Measurements from ENCODE around the gene S100A4.

The S100A4 gene

DNA sequence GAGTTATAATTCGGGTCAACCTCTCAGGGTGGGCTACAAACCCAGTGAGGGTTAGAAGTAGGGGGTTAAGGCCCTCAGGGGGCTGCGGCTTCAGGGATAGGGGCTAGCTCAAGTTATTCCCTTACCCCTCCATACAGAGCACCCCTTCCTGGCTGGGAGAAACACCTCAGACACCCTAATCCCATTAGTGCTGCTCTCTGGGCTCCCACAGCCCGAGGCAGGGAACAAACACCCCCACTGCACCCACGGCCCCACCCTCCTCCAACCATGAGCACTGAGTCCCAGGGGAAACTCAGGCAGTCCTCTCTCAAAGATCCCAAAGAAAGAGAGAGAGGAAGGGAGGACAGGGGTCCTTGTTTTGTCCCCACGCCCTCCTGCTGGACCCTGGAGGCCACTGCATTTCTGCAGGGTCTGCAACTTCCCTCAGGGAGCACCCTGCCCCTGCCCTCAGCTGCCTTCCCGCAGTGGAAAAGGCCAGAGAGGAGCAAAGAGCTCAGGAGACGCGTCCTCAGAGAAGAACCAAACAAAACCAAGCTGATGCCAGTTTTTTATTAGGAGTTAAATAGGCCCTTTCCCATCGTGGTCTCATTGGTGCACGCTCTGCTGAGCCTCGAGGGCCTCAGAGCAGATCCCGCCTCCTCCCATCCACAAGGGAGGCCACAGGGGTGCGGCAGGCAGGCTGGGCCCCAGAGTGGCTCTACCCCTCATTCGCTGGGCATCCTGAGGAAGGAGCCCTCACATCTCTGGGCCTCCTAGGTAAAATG lies 1.4 kb upstream of the S100A4 start:
- TF ChIP-seq, protein P1, sequence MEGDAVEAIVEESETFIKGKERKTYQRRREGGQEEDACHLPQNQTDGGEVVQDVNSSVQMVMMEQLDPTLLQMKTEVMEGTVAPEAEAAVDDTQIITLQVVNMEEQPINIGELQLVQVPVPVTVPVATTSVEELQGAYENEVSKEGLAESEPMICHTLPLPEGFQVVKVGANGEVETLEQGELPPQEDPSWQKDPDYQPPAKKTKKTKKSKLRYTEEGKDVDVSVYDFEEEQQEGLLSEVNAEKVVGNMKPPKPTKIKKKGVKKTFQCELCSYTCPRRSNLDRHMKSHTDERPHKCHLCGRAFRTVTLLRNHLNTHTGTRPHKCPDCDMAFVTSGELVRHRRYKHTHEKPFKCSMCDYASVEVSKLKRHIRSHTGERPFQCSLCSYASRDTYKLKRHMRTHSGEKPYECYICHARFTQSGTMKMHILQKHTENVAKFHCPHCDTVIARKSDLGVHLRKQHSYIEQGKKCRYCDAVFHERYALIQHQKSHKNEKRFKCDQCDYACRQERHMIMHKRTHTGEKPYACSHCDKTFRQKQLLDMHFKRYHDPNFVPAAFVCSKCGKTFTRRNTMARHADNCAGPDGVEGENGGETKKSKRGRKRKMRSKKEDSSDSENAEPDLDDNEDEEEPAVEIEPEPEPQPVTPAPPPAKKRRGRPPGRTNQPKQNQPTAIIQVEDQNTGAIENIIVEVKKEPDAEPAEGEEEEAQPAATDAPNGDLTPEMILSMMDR (IDR thresholded peaks at IDR 0.05; ENCODE audit: insufficient read depth, missing control alignments) = no peak
- DNase-seq (ENCODE audit: insufficient read length, low spot score) (no peak), FAIRE-seq (no peak)

DNA sequence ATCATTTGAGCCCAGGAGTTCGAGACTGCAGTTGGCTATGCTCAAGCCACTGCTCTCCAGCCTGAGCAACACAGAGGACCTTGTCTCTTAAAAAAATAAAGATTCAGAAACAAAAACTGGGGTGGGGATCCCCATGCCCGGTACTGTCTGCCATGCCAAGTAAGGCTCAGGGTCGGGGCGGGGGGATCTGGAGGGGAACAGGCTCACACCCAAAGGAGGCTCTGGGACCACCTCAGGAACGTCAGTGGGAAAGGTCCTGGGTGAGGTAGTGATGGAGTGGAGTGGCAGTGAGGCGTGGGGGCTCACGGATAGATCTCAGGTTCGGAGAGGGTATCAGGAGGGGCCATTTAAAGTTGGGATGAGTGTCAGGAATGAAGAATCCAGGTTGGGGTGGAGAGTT lies 765 bp upstream of the S100A4 start:
- DNase-seq (ENCODE audit: insufficient read length, low spot score) (no peak), FAIRE-seq (no peak)
- TF ChIP-seq, protein P1 (IDR thresholded peaks at IDR 0.05; ENCODE audit: insufficient read depth, missing control alignments) = no peak

DNA sequence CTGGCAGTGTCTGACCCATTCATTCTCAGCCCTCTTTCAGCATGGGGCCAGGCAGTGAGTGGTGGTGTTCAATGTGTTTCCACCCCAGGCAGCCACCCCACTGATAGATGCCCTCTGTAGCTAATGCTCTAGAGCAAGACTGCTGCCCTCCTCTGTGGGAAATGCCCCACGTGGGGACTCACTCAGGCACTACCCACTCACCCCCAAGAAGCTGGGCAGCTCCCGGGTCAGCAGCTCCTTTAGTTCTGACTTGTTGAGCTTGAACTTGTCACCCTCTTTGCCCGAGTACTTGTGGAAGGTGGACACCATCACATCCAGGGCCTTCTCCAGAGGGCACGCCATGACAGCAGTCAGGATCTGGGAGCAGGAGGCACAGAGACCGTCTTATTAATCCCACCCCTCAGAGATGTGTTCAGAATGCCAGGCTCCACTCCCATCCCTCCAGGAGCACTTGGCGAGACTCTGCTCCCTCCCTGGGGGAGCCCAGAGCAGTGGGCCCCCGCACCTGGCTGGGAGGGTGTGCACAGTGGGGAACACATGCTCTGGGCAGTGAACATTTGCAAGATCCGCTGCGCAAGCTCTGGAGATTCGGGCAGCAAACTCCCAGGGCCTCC lies 1.0 kb downstream of the S100A4 start:
- DNase-seq (ENCODE audit: insufficient read length, low spot score) (no peak), FAIRE-seq (no peak)

DNA sequence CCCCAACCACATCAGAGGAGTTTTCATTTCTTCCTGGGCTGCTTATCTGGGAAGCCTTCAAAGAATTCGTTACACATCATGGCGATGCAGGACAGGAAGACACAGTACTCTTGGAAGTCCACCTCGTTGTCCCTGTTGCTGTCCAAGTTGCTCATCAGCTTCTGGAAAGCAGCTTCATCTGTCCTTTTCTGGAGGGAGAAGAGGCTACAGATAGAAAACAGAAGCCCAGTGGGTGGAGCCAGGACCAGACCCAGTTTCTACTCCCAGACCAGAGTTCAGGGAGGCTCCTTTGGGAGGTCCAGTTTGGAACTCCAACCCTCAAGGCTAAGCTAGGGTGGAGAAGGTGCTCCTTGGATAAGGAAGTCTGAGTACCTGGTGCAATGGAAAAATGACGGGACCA lies 1.9 kb downstream of the S100A4 start:
- no peak for DNase-seq (ENCODE audit: insufficient read length, low spot score)
- TF ChIP-seq, protein P1 (IDR thresholded peaks at IDR 0.05; ENCODE audit: insufficient read depth, missing control alignments) = no peak
- FAIRE-seq = no peak

More for the DNA sequence above, 1.0 kb downstream of the S100A4 start:
- TF ChIP-seq, protein P1 (IDR thresholded peaks at IDR 0.05; ENCODE audit: insufficient read depth, missing control alignments) = no peak

DNA sequence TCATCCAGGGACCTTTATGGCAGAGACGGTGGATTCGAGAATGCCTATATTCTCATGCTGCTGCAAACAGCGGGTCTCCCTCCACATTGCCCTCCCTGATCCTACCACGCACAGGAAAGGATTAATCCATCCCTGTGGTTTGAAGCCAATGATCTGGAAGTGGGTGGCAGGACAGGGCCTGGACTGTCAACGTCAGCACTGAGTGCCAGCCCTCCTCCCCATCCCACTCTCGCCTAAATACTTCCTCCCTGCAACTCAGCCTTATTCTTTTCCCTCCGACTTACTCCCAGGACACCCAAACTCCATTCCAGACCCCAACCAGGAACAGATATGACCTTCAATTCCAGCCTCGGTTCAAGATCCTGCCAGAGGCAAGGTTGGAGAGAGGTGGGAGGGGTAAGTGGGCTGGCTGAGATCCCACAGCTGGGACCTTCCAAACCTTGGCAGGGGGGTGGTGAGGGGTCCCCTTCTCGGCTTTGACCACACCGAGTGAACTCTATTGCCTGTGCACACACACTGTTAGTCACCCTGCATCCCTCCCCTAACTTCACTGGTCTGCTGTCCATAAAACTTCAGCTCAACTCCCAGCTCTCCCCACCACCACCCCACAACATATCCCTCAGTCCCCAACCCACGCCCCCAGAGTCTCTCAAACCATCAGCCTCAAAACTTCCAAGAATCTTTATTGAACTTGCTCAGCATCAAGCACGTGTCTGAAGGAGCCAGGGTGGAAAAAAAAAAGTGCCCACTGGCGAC lies 2.5 kb downstream of the S100A4 start:
- no peak for DNase-seq (ENCODE audit: insufficient read length, low spot score)
- FAIRE-seq = no peak
- TF ChIP-seq, protein P1 (IDR thresholded peaks at IDR 0.05; ENCODE audit: insufficient read depth, missing control alignments) = no peak

DNA sequence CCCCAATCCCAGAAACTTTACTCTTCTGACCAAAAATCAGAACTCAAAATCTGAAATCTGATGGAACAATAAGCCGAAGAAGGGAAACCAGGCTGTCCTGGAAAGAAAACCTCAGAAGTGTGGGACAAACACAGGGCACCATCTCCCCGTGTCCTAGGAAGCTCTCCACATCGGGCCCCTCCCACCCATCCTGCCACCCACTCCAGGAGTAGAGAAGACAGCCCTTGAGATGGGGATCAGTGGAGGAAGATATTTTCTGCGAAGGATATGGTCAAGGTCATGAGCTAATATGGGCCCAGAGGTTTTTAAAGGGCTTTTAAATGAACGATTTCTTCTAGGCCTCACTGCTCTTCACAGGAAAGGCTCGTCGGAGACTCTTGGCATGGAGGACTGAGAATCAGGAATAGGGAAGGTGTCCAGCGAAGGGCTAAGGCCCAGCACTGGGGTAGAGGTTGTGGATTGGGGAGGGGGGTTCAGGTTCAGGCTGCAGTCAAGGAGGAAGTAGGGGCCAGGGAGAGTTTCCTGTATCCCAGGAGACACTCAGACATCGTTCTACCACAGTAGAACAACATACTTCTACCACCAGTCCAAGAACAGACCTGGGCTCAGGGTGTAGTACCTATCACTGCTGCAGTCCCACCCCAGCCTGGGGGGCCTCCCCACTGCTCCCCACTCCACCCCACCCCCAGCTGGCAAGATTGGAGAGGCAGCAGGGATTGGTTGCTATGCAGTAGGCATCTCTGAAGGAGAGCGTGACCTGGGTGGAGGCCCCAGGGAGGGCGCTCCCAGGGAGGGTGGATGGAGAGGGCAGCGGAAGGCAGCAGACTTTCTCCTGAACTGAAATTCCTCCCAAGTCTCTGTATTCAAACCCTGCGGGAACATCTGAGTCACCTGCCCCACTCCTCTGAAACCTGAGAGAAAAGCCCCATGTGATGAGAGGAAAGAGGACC lies 3.7 kb downstream of the S100A4 start:
- FAIRE-seq (no peak), DNase-seq (ENCODE audit: insufficient read length, low spot score) (no peak)
- TF ChIP-seq, protein P1 (IDR thresholded peaks at IDR 0.05; ENCODE audit: insufficient read depth, missing control alignments) = no peak

Data from D721Med (cell line).